Measurements from ENCODE around the gene TMEM178A.
"Not testable (repeated sequence)": the region's sequence is repeated elsewhere in the genome, so short reads cannot be mapped to it uniquely, and the experiment has no call there.

Gene TMEM178A

GRCh38 chr2:39646267-39646666, 19.4 kb upstream of the TMEM178A start:
- H3K4me3 ChIP-seq (ENCODE audit: low read depth, low read length): no peak overlapping the region
- DNase-seq (ENCODE audit: low read depth): no peak
- no peak for TF ChIP-seq CTCF (IDR thresholded peaks at IDR 0.05; ENCODE audit: low read depth, low read length, missing control alignments)

GRCh38 chr2:39647104-39647765, 18.5 kb upstream of the TMEM178A start:
- no peak for DNase-seq (ENCODE audit: low read depth)
- TF ChIP-seq CTCF (IDR thresholded peaks at IDR 0.05; ENCODE audit: low read depth, low read length, missing control alignments): no peak
- H3K4me3 ChIP-seq (ENCODE audit: low read depth, low read length): no peak overlapping the region

DNA sequence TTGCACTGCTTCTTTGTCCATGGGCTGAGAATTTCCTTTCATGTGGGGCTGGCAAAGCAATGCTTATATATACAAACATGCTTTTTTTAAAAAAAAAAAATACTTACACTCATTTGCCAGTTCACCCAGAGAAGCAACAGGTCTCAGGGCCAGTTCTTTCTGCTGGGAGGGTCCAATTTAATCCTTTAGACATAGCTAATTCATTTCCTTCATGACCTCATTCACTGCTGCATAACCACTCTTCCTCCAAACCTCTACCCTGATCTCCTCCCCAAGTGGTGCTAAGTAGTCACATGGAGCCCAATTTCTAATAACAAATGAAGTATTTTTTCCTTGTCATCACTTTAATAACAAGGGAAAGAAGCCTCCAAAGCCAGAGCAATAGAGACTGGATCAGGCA, 17.1 kb upstream of the TMEM178A start:
- TF ChIP-seq CTCF (IDR thresholded peaks at IDR 0.05; ENCODE audit: low read depth, low read length, missing control alignments): no peak
- H3K4me3 ChIP-seq (ENCODE audit: low read depth, low read length): no peak overlapping the region
- no peak for DNase-seq (ENCODE audit: low read depth)

DNA sequence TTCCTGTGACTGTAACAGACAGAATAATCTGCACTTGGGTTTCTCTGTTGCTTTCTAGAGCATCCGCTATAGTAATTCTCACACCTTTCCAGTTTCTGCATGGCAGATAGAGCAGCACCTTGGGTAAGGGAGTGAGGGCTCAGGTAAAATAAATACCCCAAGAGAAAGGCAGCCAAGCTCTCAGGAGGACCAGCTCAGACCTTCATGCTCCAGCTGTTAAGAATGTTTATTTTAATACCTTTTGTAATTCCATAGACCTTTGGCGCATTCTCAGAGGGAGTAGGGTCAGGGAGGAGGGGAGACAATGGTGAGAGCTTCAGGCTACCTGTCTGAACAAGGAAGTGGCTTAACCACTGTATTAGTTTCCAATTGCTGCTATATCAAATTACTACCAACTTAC, 16.2 kb upstream of the TMEM178A start:
- no peak for TF ChIP-seq CTCF (IDR thresholded peaks at IDR 0.05; ENCODE audit: low read depth, low read length, missing control alignments)
- DNase-seq (ENCODE audit: low read depth): no peak

GRCh38 chr2:39650468-39650867, 15.2 kb upstream of the TMEM178A start:
- H3K4me3 ChIP-seq (ENCODE audit: low read depth, low read length): no peak overlapping the region
- DNase-seq (ENCODE audit: low read depth): no peak
- no peak for TF ChIP-seq CTCF (IDR thresholded peaks at IDR 0.05; ENCODE audit: low read depth, low read length, missing control alignments)

More for the DNA sequence above, 16.2 kb upstream of the TMEM178A start:
- H3K4me3 ChIP-seq (ENCODE audit: low read depth, low read length): no peak overlapping the region

DNA sequence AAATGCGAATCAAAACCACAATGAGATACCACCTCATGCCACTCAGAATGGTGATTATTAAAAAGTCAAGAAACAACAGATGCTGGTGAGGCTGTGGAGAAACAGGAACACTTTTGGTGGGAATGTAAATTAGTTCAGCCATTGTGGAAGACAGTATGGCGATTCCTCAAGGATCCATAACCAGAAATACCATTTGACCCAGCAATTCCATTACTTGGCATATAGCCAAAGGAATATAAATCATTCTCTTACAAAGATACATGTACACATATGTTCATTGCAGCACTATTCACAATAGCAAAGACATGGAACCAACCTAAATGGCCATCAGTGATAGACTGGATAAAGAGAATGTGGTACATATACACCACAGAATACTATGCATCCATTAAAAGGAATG, 9.5 kb upstream of the TMEM178A start:
- H3K4me3 ChIP-seq (ENCODE audit: low read depth, low read length); DNase-seq (ENCODE audit: low read depth): not testable (repeated sequence)

DNA sequence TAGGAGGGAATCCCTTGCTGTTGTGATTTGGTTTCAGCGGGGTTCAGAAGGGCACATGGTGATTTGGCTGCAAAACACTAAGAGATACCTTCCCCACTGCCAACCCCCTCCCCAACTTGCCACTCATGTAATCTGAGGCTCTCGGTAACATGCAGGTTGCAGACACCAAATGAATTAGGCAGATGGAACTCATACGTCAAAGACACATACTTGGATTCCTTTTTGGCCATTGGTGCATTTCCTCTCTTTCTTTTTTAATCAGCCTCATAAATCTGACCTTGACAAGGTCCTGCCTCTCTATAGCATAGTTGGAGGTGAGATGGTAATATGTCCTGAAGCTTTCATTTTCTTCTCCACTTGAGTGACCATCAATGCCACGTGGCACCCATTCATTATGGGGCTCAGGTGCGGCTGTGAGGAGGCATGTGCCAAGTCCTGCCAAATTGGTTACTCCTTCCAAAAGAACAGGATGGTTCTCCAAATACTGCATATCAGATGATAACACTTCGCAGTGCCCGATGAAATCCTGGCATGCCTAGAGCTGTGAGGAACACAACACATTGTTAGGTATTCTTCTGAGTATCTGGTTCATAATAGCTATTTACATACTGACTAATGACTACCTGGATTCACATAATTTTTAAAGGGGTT, 8.3 kb upstream of the TMEM178A start:
- TF ChIP-seq CTCF (IDR thresholded peaks at IDR 0.05; ENCODE audit: low read depth, low read length, missing control alignments): no peak
- H3K4me3 ChIP-seq (ENCODE audit: low read depth, low read length): no peak overlapping the region
- DNase-seq (ENCODE audit: low read depth): no peak

Data from GM12864 (cell line).